WI38 (cell line): Measurements from ENCODE around the gene KRT34.
"Not testable (repeated sequence)": the region's sequence is repeated elsewhere in the genome, so short reads cannot be mapped to it uniquely, and the experiment has no call there.

Experiments
- H3K4me3 ChIP-seq: 2 replicates; pipeline ENCODE4 v1.5.1; 2011; ENCODE audit warnings: low read depth, mild to moderate bottlenecking, control low read depth, low read length
- TF ChIP-seq, protein P1 (sequence below): IDR thresholded peaks from 2 replicates; pipeline ENCODE4 v1.5.1; 2012; ENCODE audit warnings: low read depth, mild to moderate bottlenecking, control low read depth, low read length

Gene KRT34

DNA sequence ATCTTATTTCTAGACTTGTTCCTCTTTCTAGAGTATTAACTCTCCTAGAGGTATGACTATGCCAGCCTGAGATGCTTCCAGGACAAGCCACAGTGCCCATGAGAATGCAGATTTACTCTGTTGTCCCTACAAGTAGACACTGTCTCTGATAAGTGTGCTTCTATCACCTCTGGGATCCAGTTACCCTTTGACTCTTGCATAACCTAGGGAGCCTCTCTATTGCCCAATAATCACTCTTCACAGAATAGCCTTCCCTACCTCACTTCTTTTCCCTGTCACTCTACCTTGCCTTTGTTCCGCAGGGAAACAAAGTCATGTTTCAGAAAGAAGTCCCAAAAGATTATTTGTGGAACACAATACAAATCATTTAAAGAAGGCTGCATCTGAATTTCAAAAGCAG is 1.6 kb upstream of the KRT34 start:
- TF ChIP-seq, protein P1, sequence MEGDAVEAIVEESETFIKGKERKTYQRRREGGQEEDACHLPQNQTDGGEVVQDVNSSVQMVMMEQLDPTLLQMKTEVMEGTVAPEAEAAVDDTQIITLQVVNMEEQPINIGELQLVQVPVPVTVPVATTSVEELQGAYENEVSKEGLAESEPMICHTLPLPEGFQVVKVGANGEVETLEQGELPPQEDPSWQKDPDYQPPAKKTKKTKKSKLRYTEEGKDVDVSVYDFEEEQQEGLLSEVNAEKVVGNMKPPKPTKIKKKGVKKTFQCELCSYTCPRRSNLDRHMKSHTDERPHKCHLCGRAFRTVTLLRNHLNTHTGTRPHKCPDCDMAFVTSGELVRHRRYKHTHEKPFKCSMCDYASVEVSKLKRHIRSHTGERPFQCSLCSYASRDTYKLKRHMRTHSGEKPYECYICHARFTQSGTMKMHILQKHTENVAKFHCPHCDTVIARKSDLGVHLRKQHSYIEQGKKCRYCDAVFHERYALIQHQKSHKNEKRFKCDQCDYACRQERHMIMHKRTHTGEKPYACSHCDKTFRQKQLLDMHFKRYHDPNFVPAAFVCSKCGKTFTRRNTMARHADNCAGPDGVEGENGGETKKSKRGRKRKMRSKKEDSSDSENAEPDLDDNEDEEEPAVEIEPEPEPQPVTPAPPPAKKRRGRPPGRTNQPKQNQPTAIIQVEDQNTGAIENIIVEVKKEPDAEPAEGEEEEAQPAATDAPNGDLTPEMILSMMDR: no peak
- no peak overlapping the region for H3K4me3 ChIP-seq

DNA sequence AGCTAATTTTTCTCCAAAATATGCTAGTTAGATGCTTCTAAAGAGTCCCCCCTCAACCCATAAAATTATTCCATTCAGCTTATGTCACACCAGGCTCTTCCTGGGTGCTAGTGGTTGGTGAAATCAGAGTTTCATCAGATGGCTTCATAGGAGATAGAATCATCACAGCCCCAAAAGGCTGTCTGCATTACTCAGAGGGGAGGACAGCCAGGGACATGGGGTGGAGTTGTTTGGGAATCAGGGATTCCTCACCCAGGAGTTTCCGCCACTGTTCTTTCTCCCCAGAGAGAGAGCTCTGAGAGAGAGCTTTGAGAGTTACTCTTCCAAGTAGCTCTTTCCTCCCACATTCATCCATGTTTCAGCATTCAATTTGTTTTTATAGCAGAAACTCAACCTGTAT is 288 bp upstream of the KRT34 start:
- no peak overlapping the region for H3K4me3 ChIP-seq
- TF ChIP-seq, protein P1: no peak

DNA sequence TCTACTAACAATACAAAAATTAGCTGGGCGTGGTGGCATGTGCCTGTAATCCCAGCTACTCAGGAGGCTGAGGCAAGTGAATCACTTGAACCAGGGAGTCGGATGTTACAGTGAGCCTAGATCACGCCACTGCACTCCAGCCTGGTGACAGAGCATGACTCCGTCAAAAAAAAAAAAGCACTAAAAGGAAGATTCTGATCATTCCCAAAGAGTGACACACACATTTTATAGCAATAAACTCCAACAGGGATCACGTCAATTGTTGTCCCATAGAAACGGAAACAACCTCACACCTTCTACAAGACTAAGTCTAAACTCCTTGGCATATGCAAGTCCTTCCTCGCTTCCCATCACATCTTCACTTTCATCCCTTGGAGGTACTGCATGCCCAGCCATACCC is 2.0 kb downstream of the KRT34 start:
- not testable (repeated sequence) for H3K4me3 ChIP-seq

DNA sequence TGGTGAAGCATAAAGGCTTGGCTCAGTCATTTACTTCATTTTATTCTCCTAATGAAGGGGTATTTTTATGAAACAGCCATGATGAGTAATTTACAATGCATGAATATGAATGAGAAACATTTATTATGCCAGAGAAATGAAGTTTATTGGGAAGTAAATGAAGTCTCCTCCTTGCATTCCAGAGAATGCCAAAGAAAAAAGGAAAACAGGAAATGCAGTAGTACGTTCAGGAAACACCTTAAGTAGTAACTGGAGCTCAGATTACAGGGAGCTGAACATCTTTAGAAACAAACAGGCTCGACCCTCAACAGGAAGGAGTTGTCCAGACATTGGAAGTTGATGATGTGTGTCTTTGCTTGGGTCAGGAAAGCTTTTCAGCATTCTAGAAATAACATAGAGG is 4.6 kb downstream of the KRT34 start:
- TF ChIP-seq, protein P1: no peak
- no peak overlapping the region for H3K4me3 ChIP-seq

DNA sequence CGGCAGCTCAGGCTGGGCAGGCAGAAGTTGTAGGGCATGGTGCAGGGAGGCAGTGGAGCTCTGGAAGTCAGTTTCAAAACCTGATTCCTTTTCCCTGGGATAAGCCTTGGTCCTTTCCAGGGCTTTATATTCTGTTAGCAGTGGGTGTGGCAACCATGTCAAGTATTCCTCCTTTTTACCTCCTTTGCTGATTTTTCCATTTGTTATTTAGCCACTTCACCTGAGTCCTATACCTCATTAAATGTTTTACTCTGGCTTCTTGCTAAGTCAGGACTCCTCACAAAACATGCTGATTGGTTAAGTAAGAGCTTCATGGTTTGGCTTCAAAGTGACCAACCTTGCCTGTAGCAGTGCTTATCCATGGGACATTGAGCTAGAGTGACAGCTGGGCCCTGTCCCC is 12.4 kb downstream of the KRT34 start, which contains the start of gene KRT33B:
TSS of gene KRT33B (minus strand) at position 101 of the 400 bp plus-strand sequence. CDS start at position 38, 63 bp downstream.
- TF ChIP-seq, protein P1: no peak
- H3K4me3 ChIP-seq: no peak within 1 kb of the TSS

DNA sequence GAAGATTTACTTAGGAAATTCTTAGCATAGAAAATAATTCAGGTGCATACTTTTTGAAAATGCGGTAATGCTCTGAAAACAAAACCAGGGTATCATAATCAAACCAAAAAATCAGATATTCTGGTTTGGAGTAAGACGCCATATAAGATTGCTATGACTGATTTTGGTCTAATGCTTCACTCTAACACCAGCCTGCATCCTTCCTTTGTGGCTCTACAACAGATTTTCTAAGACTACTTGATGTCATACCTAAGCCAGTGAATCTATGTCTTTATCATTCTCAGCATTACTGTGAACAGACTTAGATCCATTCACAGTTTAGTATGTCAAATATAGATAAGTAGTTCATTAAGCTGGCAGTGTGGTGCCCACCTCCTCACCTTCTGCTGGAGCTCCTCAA is 13.1 kb downstream of the KRT34 start:
- TF ChIP-seq, protein P1: no peak
- no peak overlapping the region for H3K4me3 ChIP-seq

DNA sequence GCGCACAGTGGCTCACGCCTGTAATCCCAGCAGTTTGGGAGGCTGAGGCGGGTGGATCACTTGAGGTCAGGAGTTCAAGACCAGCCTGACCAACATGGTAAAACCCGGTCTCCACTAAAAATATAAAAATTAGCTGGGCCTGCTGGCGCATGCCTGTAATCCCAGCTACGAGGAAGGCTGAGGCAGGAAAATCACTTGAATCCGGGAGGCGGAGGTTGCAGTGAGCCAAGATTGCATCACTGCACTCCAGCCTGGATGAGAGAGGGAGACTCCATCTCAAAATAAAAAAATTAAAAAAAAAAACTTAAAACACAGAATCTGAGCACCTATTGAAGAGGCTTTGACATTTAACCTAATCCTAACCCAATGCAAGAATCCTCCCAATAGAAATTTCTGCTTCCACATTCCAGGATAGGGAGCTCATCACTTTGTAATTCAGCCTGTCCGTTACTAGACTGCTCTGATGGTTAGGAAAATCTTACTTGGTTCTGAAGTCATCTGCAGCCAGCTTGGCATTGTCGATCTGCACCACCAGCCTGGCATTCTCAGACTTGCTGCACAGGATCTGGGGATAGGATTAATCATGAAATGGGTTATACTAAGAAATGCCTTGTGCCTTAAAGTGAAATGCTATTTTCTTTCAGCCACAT is 14.6 kb downstream of the KRT34 start:
- TF ChIP-seq, protein P1: no peak

DNA sequence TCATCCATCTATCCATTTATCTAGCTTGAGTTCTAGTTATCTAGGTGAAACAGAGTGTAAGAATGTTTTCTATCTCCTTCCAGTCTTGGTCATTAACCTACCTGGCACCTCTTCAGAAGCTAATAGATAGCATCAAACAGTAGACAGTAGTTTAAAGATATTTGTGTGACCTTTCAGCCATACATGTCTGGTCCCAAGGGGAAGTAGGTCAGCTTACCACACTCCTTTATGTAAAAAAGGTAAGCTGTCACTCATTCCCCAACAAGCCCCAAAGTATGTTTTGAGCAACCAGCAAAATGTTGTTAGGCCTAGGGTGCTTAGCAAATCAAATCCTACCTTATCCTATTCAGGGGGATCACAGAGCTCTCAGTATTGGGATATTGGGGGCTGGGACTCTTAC is 16.0 kb downstream of the KRT34 start:
- TF ChIP-seq, protein P1: no peak
- no peak overlapping the region for H3K4me3 ChIP-seq

More for the DNA sequence above, 14.6 kb downstream of the KRT34 start:
- no peak overlapping the region for H3K4me3 ChIP-seq
